PFSK-1 (cell line): ENCODE results near the gene ARHGAP15.

Experiments used
- FOXP2 ChIP-seq: optimal IDR thresholded peaks from 2 replicates; pipeline ENCODE3; 2011; ENCODE audit warnings: borderline replicate concordance, control low read depth, inconsistent platforms; ENCODE audit not compliant: insufficient read depth; ENCODE audit errors: extremely low read length, extremely low read depth
- POLR2AphosphoS5 ChIP-seq: IDR thresholded peaks from 2 replicates; pipeline ENCODE4 v1.6.1; 2012; ENCODE audit warnings: low read depth, mild to moderate bottlenecking, control low read depth, low read length, moderate library complexity
- SIN3A ChIP-seq: IDR thresholded peaks from 2 replicates; pipeline ENCODE4 v1.6.1; 2012; ENCODE audit warnings: mild to moderate bottlenecking, low read length, moderate library complexity, borderline replicate concordance; ENCODE audit not compliant: insufficient read depth
- TAF1 ChIP-seq: IDR thresholded peaks from 2 replicates; pipeline ENCODE4 v1.6.1; 2012; ENCODE audit warnings: low read length, control low read depth, borderline replicate concordance; ENCODE audit not compliant: insufficient read depth
- TF ChIP-seq, protein P1 (sequence below), 2 experiments: IDR thresholded peaks; 2 replicates each; pipeline versions ENCODE4 v1.6.1 to v1.8.0; 2011 to 2012; ENCODE audit warnings: low read depth in 2 of 2, low read length in 2 of 2, control low read depth in 1 of 2, inconsistent platforms in 1 of 2, mild to moderate bottlenecking in 1 of 2, moderate library complexity in 1 of 2; ENCODE audit not compliant: insufficient read depth in 1 of 2

DNA sequence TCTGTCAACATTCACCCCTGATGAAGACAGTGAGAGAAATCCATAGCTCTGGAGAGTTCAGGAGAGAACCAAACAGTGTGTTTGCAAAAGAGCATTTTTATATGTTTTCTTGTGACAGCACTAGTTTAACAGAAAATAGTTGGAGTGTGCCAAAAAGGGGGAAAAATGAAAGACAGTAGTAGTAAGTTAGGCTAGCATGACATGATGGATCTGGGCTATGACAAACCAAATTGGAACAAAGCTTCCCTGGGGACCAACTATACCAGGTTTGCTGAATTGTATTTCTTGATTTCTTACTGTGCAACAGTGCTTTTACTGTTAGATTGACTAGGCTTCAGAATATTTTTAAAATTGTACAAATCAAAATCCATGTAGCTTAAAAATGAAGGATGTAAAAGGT, 159.8 kb downstream of the ARHGAP15 start:
- TF ChIP-seq POLR2AphosphoS5 (no peak), TAF1 (no peak), SIN3A (no peak), FOXP2 (no peak)
- TF ChIP-seq, protein P1, sequence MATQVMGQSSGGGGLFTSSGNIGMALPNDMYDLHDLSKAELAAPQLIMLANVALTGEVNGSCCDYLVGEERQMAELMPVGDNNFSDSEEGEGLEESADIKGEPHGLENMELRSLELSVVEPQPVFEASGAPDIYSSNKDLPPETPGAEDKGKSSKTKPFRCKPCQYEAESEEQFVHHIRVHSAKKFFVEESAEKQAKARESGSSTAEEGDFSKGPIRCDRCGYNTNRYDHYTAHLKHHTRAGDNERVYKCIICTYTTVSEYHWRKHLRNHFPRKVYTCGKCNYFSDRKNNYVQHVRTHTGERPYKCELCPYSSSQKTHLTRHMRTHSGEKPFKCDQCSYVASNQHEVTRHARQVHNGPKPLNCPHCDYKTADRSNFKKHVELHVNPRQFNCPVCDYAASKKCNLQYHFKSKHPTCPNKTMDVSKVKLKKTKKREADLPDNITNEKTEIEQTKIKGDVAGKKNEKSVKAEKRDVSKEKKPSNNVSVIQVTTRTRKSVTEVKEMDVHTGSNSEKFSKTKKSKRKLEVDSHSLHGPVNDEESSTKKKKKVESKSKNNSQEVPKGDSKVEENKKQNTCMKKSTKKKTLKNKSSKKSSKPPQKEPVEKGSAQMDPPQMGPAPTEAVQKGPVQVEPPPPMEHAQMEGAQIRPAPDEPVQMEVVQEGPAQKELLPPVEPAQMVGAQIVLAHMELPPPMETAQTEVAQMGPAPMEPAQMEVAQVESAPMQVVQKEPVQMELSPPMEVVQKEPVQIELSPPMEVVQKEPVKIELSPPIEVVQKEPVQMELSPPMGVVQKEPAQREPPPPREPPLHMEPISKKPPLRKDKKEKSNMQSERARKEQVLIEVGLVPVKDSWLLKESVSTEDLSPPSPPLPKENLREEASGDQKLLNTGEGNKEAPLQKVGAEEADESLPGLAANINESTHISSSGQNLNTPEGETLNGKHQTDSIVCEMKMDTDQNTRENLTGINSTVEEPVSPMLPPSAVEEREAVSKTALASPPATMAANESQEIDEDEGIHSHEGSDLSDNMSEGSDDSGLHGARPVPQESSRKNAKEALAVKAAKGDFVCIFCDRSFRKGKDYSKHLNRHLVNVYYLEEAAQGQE (IDR thresholded peaks at IDR 0.05; ENCODE audit: insufficient read depth in 1 of 2, low read depth in 2 of 2, low read length in 2 of 2): no peak
